HFFc6 (cell line): ENCODE data around the gene AP1G1. TPM values are rescaled to one million over a fixed set of nuclear protein-coding genes. Genes with fewer than 3 reads are reported as not detected.

Source experiments
- DNase-seq: peaks from one replicate; pipeline ENCODE4 v3.0.0-alpha.2; 2018
- H3K27ac Mint-ChIP-seq: 2 replicates; pipeline ENCODE4 v1.8.0; 2020; ENCODE audit warnings: mild to moderate bottlenecking, mixed read lengths
- H3K27me3 Mint-ChIP-seq: 2 replicates; pipeline ENCODE4 v1.8.0; 2021; ENCODE audit warnings: mild to moderate bottlenecking, moderate library complexity, mixed read lengths; ENCODE audit not compliant: insufficient read depth
- H3K36me3 Mint-ChIP-seq: 2 replicates; pipeline ENCODE4 v1.8.0; 2021; ENCODE audit warnings: low read depth, mixed read lengths
- H3K4me1 Mint-ChIP-seq: 2 replicates; pipeline ENCODE4 v1.8.0; 2020; ENCODE audit warnings: low read depth, mixed read lengths
- H3K4me3 Mint-ChIP-seq: 2 replicates; pipeline ENCODE4 v1.8.0; 2020; ENCODE audit warnings: mild to moderate bottlenecking, moderate library complexity, mixed read lengths
- H3K9me3 Mint-ChIP-seq: 2 replicates; pipeline ENCODE4 v1.8.0; 2020; ENCODE audit warnings: mild to moderate bottlenecking, mixed read lengths
- CTCF ChIP-seq: fragments of 200-600 bp; sonication (generic); IDR thresholded peaks from 2 replicates; pipeline ENCODE4 v1.5.0; 2021; ENCODE audit warnings: antibody characterized with exemption, mild to moderate bottlenecking
- total RNA-seq, 6 experiments: library from RNA; stranded (reverse); fragmentation: NEBNext Ultra II Directional; extraction: Animal tissue kit (Norgen Biotek cat#: 25700); gene quantifications; 2 replicates in 1 of 6; 3 replicates in 5 of 6; pipeline ENCODE4 v1.2.3, GENCODE V29; 2021

Gene AP1G1
- total RNA-seq, 6 experiments from 2014 or later = 87.5 to 115 (median 106) TPM

GRCh38 chr16:71681360-71681759, 127.3 kb downstream of the AP1G1 start:
- no peaks in the 10 kb centered on the region for H3K4me1 Mint-ChIP-seq
- H3K4me3 Mint-ChIP-seq = no peak overlapping the region
- peaks cover 40% of the 10 kb centered on the region for H3K36me3 Mint-ChIP-seq
- TF ChIP-seq CTCF = no peak
- H3K9me3 Mint-ChIP-seq = no peaks in the 10 kb centered on the region
- no peak overlapping the region for H3K27ac Mint-ChIP-seq
- no peak for DNase-seq
- H3K27me3 Mint-ChIP-seq = no peaks in the 10 kb centered on the region

Other genes starting within 250 kb of the AP1G1 start
- gene TAT, start 231.7 kb downstream of the AP1G1 start, total RNA-seq = not detected
- gene MARVELD3, start 182.7 kb downstream of the AP1G1 start, total RNA-seq = not detected
- gene PHLPP2, start 84.1 kb downstream of the AP1G1 start, total RNA-seq = 10 to 100 TPM; 11.5 to 14.4 (median 12.9) TPM
- 10 to 100 TPM; 14.9 to 19.0 (median 17.2) TPM for gene ATXN1L, start 37.1 kb upstream of the AP1G1 start, total RNA-seq
- 1 to 10 TPM; 4.1 to 6.2 (median 4.7) TPM for gene ZNF821, start 75.3 kb upstream of the AP1G1 start, total RNA-seq
- 100 to 1,000 TPM; 113 to 136 (median 125) TPM for gene IST1, start 86.7 kb upstream of the AP1G1 start, total RNA-seq
- not detected for gene PKD1L3, start 191.6 kb upstream of the AP1G1 start, total RNA-seq
- 10 to 100 TPM in 1 of 6 experiments, 1 to 10 TPM in 5; 6.8 to 10.0 (median 8.8) TPM for gene DHODH, start 199.9 kb upstream of the AP1G1 start, total RNA-seq
- gene HP, start 245.7 kb upstream of the AP1G1 start, total RNA-seq = not detected